Esophagus muscularis mucosa (tissue), 4 donors: ENCODE data around the gene TMEM269.

Experiments
- CTCF ChIP-seq, 3 experiments: fragments of 200-600 bp in 2 of 3; fragments of 450-650 bp in 1 of 3; sonication (generic) in 2 of 3; IDR thresholded peaks; one replicate each; pipeline ENCODE4 v1.5.1; 2017 to 2019; ENCODE audit warnings: antibody characterized with exemption in 3 of 3, mild to moderate bottlenecking in 2 of 3, moderate library complexity in 1 of 3
- EP300 ChIP-seq: sonication (generic); formaldehyde crosslinking; IDR thresholded peaks from one replicate; pipeline ENCODE4 v1.6.1; 2017; ENCODE audit warnings: antibody characterized with exemption
- POLR2AphosphoS5 ChIP-seq, 2 donors: sonication (generic); formaldehyde crosslinking; IDR thresholded peaks; one replicate each; pipeline ENCODE4 v1.6.1; 2017; ENCODE audit warnings: antibody characterized with exemption in 2 of 2

DNA sequence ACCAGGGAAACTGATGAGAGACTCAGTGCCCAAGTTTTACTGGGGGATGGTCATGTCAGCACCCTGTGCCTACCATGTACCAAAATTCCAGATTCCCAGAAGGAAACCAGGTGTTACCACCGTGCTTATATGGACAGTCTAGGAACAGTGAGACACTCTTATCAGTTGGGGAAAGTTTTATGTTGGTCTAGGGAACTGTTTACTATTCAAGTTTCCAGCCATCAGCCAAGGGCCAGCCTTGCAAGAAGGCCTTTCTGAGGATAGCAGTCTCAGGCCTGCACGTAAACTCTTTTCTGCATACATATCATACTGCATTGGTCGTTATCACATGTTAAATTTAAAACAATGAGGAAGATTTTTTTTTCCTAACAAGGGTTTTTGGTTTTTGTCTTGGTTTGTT lies 12.6 kb downstream of the TMEM269 start:
- no peak for TF ChIP-seq CTCF (IDR thresholded peaks at IDR 0.05)
- no peak for TF ChIP-seq POLR2AphosphoS5 (IDR thresholded peaks at IDR 0.05)
- TF ChIP-seq EP300: no peak
